SU-DHL-6 (cell line): Measurements from ENCODE around the gene TMEM97.

Experiments used
- CTCF ChIP-seq: fragments of 200-600 bp; sonication (generic); IDR thresholded peaks from one replicate; pipeline ENCODE4 v1.5.1; 2017; ENCODE audit warnings: antibody characterized with exemption, mild to moderate bottlenecking, low read length, moderate library complexity; ENCODE audit not compliant: insufficient read depth, poor library complexity, severe bottlenecking
- EZH2phosphoT487 ChIP-seq: fragments of 200-600 bp; sonication (generic), shearing (Covaris generic); conservative IDR thresholded peaks from 2 replicates; pipeline ENCODE4 v1.6.1; 2018; ENCODE audit warnings: mild to moderate bottlenecking, antibody characterized with exemption, low read length, moderate library complexity, mixed read lengths

- TF ChIP-seq CTCF, result no peak
- TF ChIP-seq EZH2phosphoT487, result no peak
These were observed 44.2 kb downstream of the TMEM97 start for GRCh38 chr17:28363186-28363585.
